Left lung (tissue), 10 donors: ENCODE measurements around the gene TYW5. TPM values are rescaled to one million over a fixed set of nuclear protein-coding genes. Genes with fewer than 3 reads are reported as not detected.

Experiments used
- ATAC-seq: fragments of 200-7000 bp; cut with Tn5 transposase; one replicate; pipeline ENCODE4 v1.9.1; 2020; ENCODE audit warnings: moderate library complexity
- DNase-seq, 4 donors: peaks; one replicate each; pipeline ENCODE4 v3.0.0-alpha.2; 2013 to 2020
- H3K27ac ChIP-seq, 2 donors: fragments of 200-600 bp; sonication (generic) in 1 of 2; one replicate each; pipeline versions ENCODE4 v1.5.0 to v1.8.0; 2020 to 2021
- H3K27me3 ChIP-seq, 2 donors: fragments of 200-600 bp; sonication (generic) in 1 of 2; one replicate each; pipeline versions ENCODE4 v1.5.0 to v1.8.0; 2020 to 2021
- H3K36me3 ChIP-seq, 2 donors: fragments of 200-600 bp; sonication (generic) in 1 of 2; one replicate each; pipeline versions ENCODE4 v1.5.0 to v1.8.0; 2020 to 2021
- H3K4me1 ChIP-seq, 2 donors: fragments of 200-600 bp; one replicate each; pipeline ENCODE4 v1.8.0; 2021
- H3K4me3 ChIP-seq, 2 donors: fragments of 200-600 bp; sonication (generic) in 1 of 2; one replicate each; pipeline versions ENCODE4 v1.5.0 to v1.8.0; 2020 to 2021; ENCODE audit warnings: mild to moderate bottlenecking in 1 of 2
- H3K9me3 ChIP-seq, 2 donors: fragments of 200-600 bp; sonication (generic) in 1 of 2; one replicate each; pipeline versions ENCODE4 v1.5.0 to v1.8.0; 2020 to 2021
- intact Hi-C, 2 donors: fragments of 100-400 bp; cut with DNase I; formaldehyde crosslinking; loops; one replicate each; pipeline versions ENCODE4 v1.11.2 to v1.14.2; 2022
- polyA plus RNA-seq, 6 donors: library from polyadenylated mRNA; unstranded; fragments of 120-200 nt; gene quantifications; one replicate each; pipeline ENCODE4 v1.2.1, GENCODE V29; 2013; ENCODE audit not compliant: insufficient read length in 6 of 6
- total RNA-seq, 2 donors: library from RNA; stranded (reverse); fragmentation: NEBNext Ultra II Directional; extraction: Animal tissue kit (Norgen Biotek cat#: 25700); gene quantifications; one replicate each; pipeline ENCODE4 v1.2.1, GENCODE V29; 2021
- TF ChIP-seq, protein P1 (sequence below), 2 donors: fragments of 200-600 bp; sonication (generic) in 1 of 2; IDR thresholded peaks; one replicate each; pipeline versions ENCODE4 v1.5.0 to v1.8.0; 2021; ENCODE audit warnings: antibody characterized with exemption in 2 of 2
- donor health status: DM: no; HTN: yes; CAD: no.
- donor health status: DM: no; HTN: no; CAD: no.

Gene TYW5
- total and polyA plus RNA-seq, 8 donors: 6.2 to 21.0 (median 16.9) TPM

DNA sequence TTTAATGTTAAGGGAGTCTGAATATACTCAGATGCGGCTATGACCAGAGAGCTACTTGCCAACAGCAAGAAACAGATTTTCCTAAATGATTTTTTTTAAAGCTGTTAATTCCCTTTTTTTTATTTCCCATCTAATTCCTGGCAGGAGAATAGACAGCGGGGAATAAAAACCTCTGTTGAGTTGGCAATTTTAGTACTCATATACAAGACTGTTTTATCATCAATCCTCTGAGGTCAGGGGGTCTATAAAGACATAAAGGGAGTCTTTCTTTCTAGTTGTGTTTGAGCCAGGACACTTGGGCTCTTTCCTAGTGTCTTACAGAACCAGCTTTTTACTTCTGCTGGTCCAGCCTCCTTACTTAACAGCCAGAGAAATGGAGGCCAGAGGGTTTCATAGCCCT, 29.5 kb upstream of the TYW5 start:
- Histone ChIP-seq H3K36me3 (no peaks in the 10 kb centered on the region), H3K27me3 (no peaks in the 10 kb centered on the region), H3K4me1 (peaks cover 3% of the 10 kb centered on the region in 2 donors), H3K9me3 (no peaks in the 10 kb centered on the region), H3K4me3 (no peak overlapping the region), H3K27ac (no peak overlapping the region)
- DNase-seq (peak in 1 of 4 donors; percentile 72), ATAC-seq (peak; percentile 6)
- intact Hi-C loops: loop anchor here in 1 of 2 donors (10.0 kb wide), 1 partner anchor 320 kb away; the partner anchor contains the start of gene SPATS2L
- TF ChIP-seq, protein P1, sequence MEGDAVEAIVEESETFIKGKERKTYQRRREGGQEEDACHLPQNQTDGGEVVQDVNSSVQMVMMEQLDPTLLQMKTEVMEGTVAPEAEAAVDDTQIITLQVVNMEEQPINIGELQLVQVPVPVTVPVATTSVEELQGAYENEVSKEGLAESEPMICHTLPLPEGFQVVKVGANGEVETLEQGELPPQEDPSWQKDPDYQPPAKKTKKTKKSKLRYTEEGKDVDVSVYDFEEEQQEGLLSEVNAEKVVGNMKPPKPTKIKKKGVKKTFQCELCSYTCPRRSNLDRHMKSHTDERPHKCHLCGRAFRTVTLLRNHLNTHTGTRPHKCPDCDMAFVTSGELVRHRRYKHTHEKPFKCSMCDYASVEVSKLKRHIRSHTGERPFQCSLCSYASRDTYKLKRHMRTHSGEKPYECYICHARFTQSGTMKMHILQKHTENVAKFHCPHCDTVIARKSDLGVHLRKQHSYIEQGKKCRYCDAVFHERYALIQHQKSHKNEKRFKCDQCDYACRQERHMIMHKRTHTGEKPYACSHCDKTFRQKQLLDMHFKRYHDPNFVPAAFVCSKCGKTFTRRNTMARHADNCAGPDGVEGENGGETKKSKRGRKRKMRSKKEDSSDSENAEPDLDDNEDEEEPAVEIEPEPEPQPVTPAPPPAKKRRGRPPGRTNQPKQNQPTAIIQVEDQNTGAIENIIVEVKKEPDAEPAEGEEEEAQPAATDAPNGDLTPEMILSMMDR (IDR thresholded peaks at IDR 0.05): no peak

DNA sequence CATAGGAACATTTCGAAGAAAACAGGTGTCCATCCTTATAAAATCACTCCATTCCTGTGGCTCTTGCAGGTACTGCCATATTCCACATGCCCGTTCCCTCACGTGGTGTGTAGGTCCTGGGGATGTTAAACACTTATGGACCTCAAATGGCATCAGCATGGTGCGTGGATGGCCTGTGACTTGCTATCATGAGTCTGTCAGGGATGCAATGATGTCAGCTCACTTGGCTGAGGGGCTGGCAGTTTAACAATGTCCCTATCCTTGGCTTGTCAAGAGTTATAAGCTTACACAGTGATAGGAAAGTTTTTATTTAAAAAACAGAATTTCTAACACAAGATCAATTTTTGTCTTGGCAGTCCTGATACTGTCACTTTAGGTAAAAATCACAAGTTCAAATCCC, 28.9 kb upstream of the TYW5 start:
- Histone ChIP-seq H3K27me3 (no peaks in the 10 kb centered on the region), H3K4me1 (peaks cover 3 to 6% of the 10 kb centered on the region in 2 donors), H3K9me3 (no peaks in the 10 kb centered on the region), H3K27ac (no peak overlapping the region), H3K36me3 (no peaks in the 10 kb centered on the region), H3K4me3 (no peak overlapping the region)
- DNase-seq (no peak), ATAC-seq (no peak)
- intact Hi-C loops: loop anchor here in 1 of 2 donors (10.0 kb wide), 1 partner anchor 321 kb away; the partner anchor contains the start of gene SPATS2L
- TF ChIP-seq, protein P1 (IDR thresholded peaks at IDR 0.05): no peak

DNA sequence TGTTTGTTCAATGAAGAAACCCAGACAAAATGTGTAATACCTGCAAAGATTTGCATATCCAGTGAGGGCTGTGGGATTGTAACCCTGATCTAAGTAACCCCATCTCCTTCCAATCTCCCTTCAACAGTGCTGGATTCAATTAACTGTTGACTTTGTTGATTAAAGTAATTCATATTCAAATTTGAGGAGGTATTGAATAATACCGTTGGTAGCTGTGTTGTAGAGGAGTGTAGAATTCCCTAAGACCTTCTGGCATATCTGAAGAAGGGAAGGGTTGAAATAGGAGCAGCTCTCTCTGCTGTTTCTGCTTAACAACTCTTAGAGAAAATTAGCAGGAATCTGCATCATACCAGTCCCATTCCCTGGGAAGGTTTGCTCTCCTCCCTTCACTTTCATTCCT, 28.2 kb upstream of the TYW5 start:
- DNase-seq (no peak), ATAC-seq (no peak)
- Histone ChIP-seq H3K9me3 (no peaks in the 10 kb centered on the region), H3K27ac (no peak overlapping the region), H3K27me3 (no peaks in the 10 kb centered on the region), H3K4me3 (no peak overlapping the region), H3K4me1 (peaks cover 3 to 6% of the 10 kb centered on the region in 2 donors), H3K36me3 (no peaks in the 10 kb centered on the region)
- intact Hi-C loops: loop anchor here in 1 of 2 donors (10.0 kb wide), 1 partner anchor 321 kb away; the partner anchor contains the start of gene SPATS2L
- TF ChIP-seq, protein P1 (IDR thresholded peaks at IDR 0.05): no peak

DNA sequence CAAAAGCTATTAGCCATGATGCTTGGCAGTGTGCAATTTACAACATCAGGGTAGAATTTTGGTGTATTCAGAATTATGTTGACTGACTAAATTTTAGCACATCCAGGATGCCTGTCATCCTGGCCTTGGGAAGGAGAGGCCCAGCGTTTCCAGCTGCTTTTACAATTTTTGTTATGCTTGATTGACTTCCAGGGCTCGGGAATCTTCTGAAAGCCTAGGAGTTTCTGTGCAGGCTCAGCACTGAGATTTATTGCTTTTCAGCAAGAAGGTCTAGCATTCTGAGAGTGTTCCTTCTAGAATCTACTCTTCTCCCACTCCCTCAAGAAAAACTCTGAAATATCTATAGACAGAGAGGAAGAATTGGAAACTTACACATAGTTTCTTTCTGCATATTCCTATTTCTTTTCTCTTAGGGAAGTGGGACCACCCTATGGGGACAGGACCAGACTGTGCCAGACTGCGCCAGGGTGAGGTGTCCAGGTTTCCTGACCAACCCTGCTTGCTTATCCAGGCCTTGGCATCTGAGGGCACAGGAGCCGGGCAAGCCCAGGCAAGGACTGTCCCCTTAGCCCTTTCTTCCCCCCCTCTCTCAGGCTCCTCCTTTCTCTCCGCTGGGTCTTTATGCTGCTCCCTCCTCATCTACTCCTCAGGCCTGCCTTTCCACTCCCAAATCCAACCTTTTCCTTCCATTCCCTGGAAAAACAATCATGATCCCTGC, 27.0 kb upstream of the TYW5 start:
- Histone ChIP-seq H3K27me3 (no peaks in the 10 kb centered on the region), H3K4me3 (no peak overlapping the region), H3K27ac (no peak overlapping the region), H3K4me1 (peaks cover 0 to 6% of the 10 kb centered on the region in 2 donors), H3K9me3 (no peaks in the 10 kb centered on the region), H3K36me3 (no peaks in the 10 kb centered on the region)
- peak in 1 of 4 donors; percentile 59 for DNase-seq
- TF ChIP-seq, protein P1 (IDR thresholded peaks at IDR 0.05): no peak
- intact Hi-C loops: loop anchor here in 1 of 2 donors (10.0 kb wide), 1 partner anchor 323 kb away; the partner anchor contains the start of gene SPATS2L
- ATAC-seq: no peak

DNA sequence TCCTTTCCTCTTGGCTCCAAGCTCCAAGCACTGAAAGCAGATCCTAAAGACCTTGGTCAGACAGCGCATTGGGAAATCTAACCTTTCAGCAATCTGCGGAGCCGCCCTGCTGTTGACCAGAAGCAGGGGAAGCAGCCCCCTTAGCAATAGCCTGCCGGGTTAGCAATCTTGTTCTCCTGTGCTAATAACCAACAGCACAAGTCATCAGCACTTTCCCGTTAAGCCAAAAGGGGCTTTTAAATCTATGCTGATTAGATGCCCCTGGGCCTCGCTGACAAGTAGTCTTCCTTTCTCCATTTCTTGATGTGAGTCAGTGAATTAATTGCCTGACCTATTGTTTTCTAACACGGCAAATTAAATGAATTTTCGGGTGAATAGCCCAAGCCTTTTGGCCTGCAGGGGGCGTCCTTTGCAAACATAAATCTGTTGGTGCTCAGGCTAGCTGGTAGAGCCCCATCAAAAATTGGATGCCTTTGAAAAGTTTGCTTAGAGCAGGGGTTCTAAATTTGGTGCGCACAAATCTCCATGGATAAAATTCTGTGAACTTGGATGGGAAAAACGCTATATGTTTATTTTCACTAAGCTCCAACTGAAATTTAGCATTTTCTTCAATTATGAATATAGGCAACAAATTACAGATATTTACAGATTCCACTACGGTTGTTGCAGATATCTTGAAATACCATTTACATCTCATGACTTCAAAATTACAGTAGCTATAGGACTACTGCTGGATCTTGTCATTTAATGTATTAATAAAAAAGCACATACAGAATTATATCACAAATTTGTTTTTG, 24.7 kb upstream of the TYW5 start:
- Histone ChIP-seq H3K4me3 (no peak overlapping the region), H3K27ac (no peak overlapping the region), H3K9me3 (no peaks in the 10 kb centered on the region), H3K36me3 (no peaks in the 10 kb centered on the region), H3K4me1 (peaks cover 0 to 6% of the 10 kb centered on the region in 2 donors), H3K27me3 (no peaks in the 10 kb centered on the region)
- intact Hi-C loops: loop anchor here in 1 of 2 donors (5.0 to 10.0 kb wide), 2 partner anchors 325 to 507 kb away; partner anchors contain the start of gene SPATS2L
- ATAC-seq (peak; percentile 89), DNase-seq (peak; percentile 77 to 84 (median 80))
- TF ChIP-seq, protein P1 (IDR thresholded peaks at IDR 0.05): peak; percentile 72 to 95
